GM19455 (cell line): ENCODE measurements around the gene CDAN1.

Experiments
- ATAC-seq: cut with Tn5 transposase; IDR thresholded peaks from one replicate; pipeline ENCODE4 v1.9.1; 2021; ENCODE audit not compliant: unreplicated experiment

CDAN1 gene

GRCh38 chr15:42734076-42734672 lies 2.8 kb downstream of the CDAN1 start:
- no peak for ATAC-seq

GRCh38 chr15:42733027-42733426 lies 3.9 kb downstream of the CDAN1 start:
- no peak for ATAC-seq

GRCh38 chr15:42732095-42732827 lies 4.7 kb downstream of the CDAN1 start:
- ATAC-seq: no peak

- ATAC-seq: no peak
Measured at GRCh38 chr15:42731461-42731860, 5.5 kb downstream of the CDAN1 start.

GRCh38 chr15:42730536-42730935 lies 6.4 kb downstream of the CDAN1 start:
- no peak for ATAC-seq

DNA sequence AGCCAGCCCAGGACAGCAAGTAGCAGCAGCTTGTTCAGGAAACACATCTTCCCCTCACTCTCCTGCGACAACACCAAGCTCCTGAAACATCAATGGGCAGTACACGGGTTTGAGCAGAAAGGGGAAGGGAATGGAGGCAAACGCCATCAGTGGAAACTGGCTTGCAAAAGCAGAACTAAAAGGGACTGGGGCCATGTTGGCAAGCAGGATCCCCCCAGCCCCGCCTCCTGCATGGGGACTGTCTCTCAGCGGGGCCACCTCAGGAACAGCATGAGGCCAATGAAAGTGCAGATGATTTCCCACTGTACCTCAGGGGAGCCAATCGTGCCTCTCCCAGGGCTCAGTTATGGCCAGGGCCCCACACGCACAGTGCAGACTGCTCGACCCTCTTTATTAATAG lies 6.8 kb downstream of the CDAN1 start:
- ATAC-seq: no peak

DNA sequence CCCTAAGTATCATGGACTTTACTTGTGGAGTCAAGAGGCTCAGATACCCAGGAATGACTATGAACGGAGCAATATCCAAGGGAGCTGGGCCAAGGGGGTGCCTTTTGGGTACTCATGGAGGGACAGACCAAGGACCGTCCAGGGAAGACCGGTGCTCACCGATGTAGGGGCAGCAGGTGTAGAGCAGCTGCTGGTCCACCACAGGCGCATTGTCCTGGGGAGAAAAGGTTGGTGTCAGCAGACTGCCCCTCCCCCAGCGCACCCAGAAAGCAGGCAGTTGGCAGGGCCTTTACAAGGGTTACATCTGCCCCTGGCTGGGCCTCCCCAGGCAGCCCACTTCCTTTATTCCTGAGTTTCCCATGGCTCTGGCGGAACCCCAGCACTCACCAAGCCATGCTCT lies 7.5 kb downstream of the CDAN1 start:
- ATAC-seq: no peak

GRCh38 chr15:42728972-42729371 lies 8.0 kb downstream of the CDAN1 start:
- no peak for ATAC-seq

GRCh38 chr15:42728560-42728959 lies 8.4 kb downstream of the CDAN1 start:
- no peak for ATAC-seq

DNA sequence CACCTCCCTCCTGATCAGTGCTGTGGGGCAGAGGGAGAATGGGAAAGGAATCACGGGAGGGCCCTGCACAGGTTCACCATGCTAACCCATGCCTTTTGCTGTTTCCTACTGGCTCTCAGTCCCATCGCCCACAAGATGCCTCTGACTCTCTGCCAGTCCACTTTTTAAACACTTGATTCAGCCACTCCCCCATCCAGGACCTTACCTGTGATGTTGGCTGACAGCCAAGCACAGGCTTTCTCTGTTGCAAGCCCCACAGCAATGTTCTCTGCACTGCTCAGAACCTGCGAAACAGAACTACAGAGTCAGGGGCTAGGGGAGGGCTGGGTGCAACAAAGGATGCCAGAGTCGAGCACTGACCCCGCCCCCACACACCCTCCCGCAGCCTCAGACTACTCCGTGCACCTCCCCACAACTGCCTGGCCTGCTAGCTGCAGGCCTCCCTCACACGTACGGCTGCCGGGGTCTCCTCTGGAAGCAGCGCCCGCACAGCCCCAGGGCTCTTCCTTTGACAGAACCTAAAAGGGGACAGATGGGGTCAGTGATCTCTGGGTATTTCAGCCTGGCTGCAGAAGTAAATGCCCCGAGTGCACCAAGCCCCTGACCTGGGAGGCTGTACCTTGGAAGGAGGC lies 9.1 kb downstream of the CDAN1 start:
- ATAC-seq: no peak

GRCh38 chr15:42726114-42726513 lies 10.8 kb downstream of the CDAN1 start:
- no peak for ATAC-seq

- ATAC-seq: no peak
Measured at GRCh38 chr15:42725331-42725903, 11.5 kb downstream of the CDAN1 start.

DNA sequence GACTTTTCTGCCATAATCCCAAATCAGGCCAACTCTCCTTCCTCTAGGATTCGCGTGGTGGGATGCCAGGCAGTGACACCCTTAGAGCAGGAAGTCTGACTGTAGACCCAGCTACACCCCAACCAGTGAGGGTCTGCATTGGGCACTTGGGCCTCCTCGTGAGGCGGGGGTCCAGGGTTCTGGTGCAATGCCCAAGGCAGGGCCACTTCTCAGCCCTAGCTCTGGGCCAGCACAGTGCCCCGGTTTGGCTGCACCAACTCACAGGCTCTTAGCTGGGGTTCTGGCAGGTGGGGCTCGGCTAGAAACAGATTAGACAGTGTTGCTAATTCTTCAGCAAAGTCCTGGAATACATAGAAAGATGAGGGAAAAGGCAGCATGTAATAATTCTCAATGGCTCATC lies 12.7 kb downstream of the CDAN1 start:
- ATAC-seq: no peak

DNA sequence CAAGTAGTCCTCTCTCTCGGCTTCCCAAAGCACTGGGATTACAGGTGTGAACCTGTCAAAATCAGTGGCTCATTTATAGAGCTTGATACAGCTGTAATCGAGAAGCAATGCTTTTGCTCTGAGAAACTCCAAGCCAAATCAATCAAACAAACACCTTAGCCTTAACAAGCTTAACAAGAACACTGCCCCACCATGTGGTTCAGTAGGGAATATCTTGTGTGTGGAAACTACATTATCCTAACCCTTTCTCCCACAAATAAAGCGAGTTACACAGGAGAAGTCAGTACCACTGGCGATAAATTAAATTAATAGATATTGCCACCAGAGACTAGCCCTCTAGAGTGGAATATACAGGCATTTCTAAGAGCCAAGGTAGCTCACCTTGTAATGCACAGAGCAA lies 13.9 kb downstream of the CDAN1 start:
- no peak for ATAC-seq

- ATAC-seq: no peak
Measured at GRCh38 chr15:42721916-42722315, 15.0 kb downstream of the CDAN1 start.

GRCh38 chr15:42721016-42721415 lies 15.9 kb downstream of the CDAN1 start:
- no peak for ATAC-seq

DNA sequence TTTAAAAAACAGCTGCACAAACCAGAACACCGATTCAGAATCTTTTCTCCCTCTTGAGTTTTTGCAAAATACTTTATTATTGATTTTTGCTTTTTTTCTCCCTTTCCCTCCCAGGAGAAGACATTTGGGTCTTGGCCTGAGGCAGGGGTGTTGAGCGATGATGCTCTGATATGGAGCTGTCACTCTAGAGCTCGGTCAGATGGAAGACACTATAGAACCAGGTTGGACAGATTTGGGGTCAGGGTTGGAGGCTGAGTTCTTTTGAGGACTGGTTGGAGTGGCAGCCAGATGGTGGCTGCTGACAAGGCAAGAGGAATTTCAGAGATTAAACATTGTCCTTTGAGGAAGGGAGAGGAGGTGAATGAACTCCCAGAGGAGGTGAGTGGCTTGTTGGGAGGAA lies 16.9 kb downstream of the CDAN1 start:
- ATAC-seq: no peak

GRCh38 chr15:42719043-42719442 lies 17.9 kb downstream of the CDAN1 start:
- no peak for ATAC-seq

- no peak for ATAC-seq
Measured at GRCh38 chr15:42716626-42717025, 20.3 kb downstream of the CDAN1 start.

- no peak for ATAC-seq
Measured at GRCh38 chr15:42716125-42716524, 20.8 kb downstream of the CDAN1 start.

DNA sequence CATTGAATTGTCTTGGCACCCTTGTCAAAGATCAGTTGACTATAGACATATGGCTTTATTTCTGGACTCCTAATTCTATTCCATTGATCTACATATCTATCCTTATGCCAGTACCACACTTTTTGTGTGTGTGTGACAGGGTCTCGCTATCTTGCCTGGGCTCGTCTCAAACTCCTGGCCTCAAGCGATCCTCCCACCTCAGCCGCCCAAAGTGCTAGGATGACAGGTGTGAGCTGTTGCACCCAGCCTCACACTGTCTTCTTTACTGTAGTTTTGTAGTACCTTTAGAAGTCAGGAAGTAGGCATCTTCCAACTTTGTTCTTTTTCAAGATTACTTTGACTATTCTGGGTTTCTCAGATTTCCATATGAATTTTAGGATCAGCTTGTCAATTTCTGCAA lies 24.3 kb downstream of the CDAN1 start:
- ATAC-seq: no peak

- ATAC-seq: no peak
Measured at GRCh38 chr15:42711746-42712145, 25.2 kb downstream of the CDAN1 start.
